Glutamatergic neuron (in vitro differentiated cells): Measurements from ENCODE around the gene KCNQ1. TPM values are rescaled to one million over a fixed set of nuclear protein-coding genes. Genes with fewer than 3 reads are reported as not detected.

Experiments used
- DNase-seq: peaks from one replicate; pipeline ENCODE4 v3.0.0; 2022
- H3K27ac Mint-ChIP-seq: one replicate; pipeline ENCODE4 v1.8.0; 2020; ENCODE audit warnings: mild to moderate bottlenecking, mixed read lengths, inconsistent platforms; ENCODE audit not compliant: unreplicated experiment
- H3K27me3 Mint-ChIP-seq: one replicate; pipeline ENCODE4 v1.8.0; 2020; ENCODE audit warnings: mild to moderate bottlenecking, moderate library complexity, mixed read lengths, inconsistent platforms; ENCODE audit not compliant: unreplicated experiment
- H3K36me3 Mint-ChIP-seq: one replicate; pipeline ENCODE4 v1.8.0; 2020; ENCODE audit warnings: mild to moderate bottlenecking, mixed read lengths, inconsistent platforms; ENCODE audit not compliant: unreplicated experiment
- H3K4me1 Mint-ChIP-seq: one replicate; pipeline ENCODE4 v1.8.0; 2020; ENCODE audit warnings: mild to moderate bottlenecking, low read depth, mixed read lengths, inconsistent platforms; ENCODE audit not compliant: unreplicated experiment
- H3K4me3 Mint-ChIP-seq: one replicate; pipeline ENCODE4 v1.8.0; 2020; ENCODE audit warnings: mild to moderate bottlenecking, mixed read lengths, inconsistent platforms; ENCODE audit not compliant: unreplicated experiment
- H3K9me3 Mint-ChIP-seq: one replicate; pipeline ENCODE4 v1.8.0; 2020; ENCODE audit warnings: mild to moderate bottlenecking, moderate library complexity, mixed read lengths, inconsistent platforms; ENCODE audit not compliant: unreplicated experiment
- CTCF ChIP-seq: fragments of 200-600 bp; sonication (generic); IDR thresholded peaks from one replicate; pipeline ENCODE4 v1.5.0; 2021; ENCODE audit not compliant: partially characterized antibody, unreplicated experiment
- total RNA-seq: library from RNA; stranded (reverse); fragmentation: NEBNext Ultra II Directional; extraction: Animal tissue kit (Norgen Biotek cat#: 25700); gene quantifications from one replicate; pipeline ENCODE4 v1.2.1, GENCODE V29; 2021; ENCODE audit not compliant: unreplicated experiment

KCNQ1 gene
- total RNA-seq, 1 donor from 2014 or later: 0.44 TPM

DNA sequence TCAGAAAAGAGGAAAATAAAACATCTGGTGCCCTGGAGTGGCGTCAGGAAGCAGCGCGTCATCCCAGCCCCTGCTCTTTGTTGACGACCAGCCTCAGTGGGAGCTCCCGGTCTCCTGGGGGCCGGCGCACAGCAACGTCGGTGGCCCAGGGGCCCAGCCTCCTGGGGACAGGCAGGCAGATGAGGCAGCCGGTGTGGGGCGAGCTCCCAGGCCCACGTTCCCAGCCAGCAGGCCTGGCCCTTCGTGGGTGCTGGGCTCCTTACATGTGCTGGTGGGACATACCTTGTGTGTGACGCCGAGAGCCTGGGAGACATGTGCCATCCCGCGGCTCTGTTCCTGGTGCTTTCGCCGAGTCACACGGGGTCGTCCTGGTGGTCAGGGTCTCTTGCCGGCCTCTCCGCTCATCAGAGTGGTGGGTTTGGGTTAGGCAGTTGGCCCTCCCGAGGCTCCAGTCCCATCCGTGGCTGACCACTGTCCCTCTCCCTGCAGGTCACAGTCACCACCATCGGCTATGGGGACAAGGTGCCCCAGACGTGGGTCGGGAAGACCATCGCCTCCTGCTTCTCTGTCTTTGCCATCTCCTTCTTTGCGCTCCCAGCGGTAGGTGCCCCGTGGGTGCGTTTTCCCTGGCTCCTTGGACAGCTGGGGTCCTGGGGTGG, 138.3 kb downstream of the KCNQ1 start:
- no peak overlapping the region for H3K27ac Mint-ChIP-seq
- DNase-seq: peak; percentile 9
- H3K4me1 Mint-ChIP-seq: no peaks in the 10 kb centered on the region
- H3K4me3 Mint-ChIP-seq: no peak overlapping the region
- no peaks in the 10 kb centered on the region for H3K9me3 Mint-ChIP-seq
- no peaks in the 10 kb centered on the region for H3K27me3 Mint-ChIP-seq
- TF ChIP-seq CTCF: no peak
- H3K36me3 Mint-ChIP-seq: no peaks in the 10 kb centered on the region

GRCh38 chr11:2583605-2583958, 138.8 kb downstream of the KCNQ1 start:
- Mint-ChIP-seq H3K36me3 (no peaks in the 10 kb centered on the region), H3K27me3 (peaks cover 5% of the 10 kb centered on the region), H3K4me3 (no peak overlapping the region), H3K27ac (no peak overlapping the region), H3K9me3 (no peaks in the 10 kb centered on the region), H3K4me1 (no peaks in the 10 kb centered on the region)
- TF ChIP-seq CTCF: no peak
- peak; percentile 12 for DNase-seq

- H3K4me1 Mint-ChIP-seq: no peaks in the 10 kb centered on the region
- H3K4me3 Mint-ChIP-seq: no peak overlapping the region
- DNase-seq: no peak
- H3K27ac Mint-ChIP-seq: no peak overlapping the region
- H3K36me3 Mint-ChIP-seq: no peaks in the 10 kb centered on the region
- no peak for TF ChIP-seq CTCF
- H3K27me3 Mint-ChIP-seq: peaks cover 5% of the 10 kb centered on the region
- H3K9me3 Mint-ChIP-seq: no peaks in the 10 kb centered on the region
Observed at GRCh38 chr11:2584434-2584811, 139.6 kb downstream of the KCNQ1 start.

DNA sequence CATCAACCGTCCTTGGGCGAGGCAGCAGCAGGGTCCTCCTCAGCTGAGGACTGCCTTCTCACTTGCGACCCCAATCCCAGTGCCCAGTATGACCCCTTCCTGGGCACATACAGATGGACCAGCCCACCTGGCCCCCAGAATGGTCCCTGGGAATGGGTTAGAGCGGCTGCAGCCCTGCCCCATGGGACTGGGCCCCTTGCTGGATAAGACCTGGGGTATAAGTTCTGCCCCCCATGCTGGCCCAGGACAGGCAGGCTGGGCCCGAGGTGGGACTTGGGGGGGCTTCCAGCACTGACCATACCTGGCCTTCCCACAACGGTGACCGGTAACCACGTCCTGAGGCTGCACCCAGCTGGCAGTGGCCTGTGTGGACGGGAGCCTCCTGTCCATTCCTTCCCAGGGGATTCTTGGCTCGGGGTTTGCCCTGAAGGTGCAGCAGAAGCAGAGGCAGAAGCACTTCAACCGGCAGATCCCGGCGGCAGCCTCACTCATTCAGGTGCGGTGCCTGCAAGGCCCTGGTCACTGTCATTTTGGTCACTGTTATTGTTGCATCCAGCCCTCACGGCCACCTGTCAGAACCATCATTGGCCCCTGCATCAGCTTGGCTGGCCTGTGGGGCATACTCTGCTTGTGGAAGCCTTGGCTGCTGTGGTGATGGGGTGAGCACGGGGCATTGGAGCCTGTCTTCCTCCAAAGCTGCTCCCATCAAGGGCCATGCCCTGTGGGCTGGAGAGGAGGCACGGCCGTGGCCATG, 140.2 kb downstream of the KCNQ1 start:
- no peaks in the 10 kb centered on the region for H3K9me3 Mint-ChIP-seq
- H3K27me3 Mint-ChIP-seq: peaks cover 5% of the 10 kb centered on the region
- H3K4me3 Mint-ChIP-seq: no peak overlapping the region
- TF ChIP-seq CTCF: no peak
- no peaks in the 10 kb centered on the region for H3K4me1 Mint-ChIP-seq
- H3K36me3 Mint-ChIP-seq: no peaks in the 10 kb centered on the region
- no peak overlapping the region for H3K27ac Mint-ChIP-seq
- peak; percentile 15 for DNase-seq

DNA sequence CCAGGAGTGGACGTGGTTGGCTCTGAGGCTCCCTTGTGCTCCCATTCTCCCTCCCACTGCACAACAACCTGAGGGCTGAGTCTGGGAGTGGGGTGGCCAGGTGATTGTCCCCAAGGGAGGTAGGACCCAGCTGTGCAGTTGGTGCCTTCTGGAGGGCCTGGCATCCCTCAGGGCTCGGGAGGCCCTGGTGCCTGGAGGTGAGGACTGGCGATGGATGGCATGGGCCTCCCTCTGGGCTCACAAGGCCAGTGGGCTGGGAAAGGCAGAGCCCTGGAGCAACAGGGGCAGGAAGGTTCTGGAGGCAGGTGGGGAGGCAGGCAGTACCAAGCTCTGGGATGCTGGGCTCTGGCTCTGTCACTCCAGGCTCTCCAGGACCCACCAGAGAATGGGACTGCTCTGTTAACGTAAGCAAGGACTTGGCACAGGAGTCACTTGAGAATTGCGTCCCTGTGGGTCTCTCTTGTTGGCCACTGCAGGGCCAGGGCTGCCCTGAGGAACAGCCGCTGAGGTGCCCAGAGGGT, 140.8 kb downstream of the KCNQ1 start:
- no peak overlapping the region for H3K27ac Mint-ChIP-seq
- H3K4me3 Mint-ChIP-seq: no peak overlapping the region
- H3K36me3 Mint-ChIP-seq: no peaks in the 10 kb centered on the region
- peak; percentile 8 for DNase-seq
- no peak for TF ChIP-seq CTCF
- H3K27me3 Mint-ChIP-seq: peaks cover 5% of the 10 kb centered on the region
- no peaks in the 10 kb centered on the region for H3K4me1 Mint-ChIP-seq
- no peaks in the 10 kb centered on the region for H3K9me3 Mint-ChIP-seq
